ENCODE measurements around the gene SLC34A3.

Gene SLC34A3

GRCh38 chr9:137213160-137214060 lies 17.3 kb upstream of the SLC34A3 start:
- intact Hi-C loops (cut with DNase I), result no loop called here
- peak in 3 of 42 donors; percentile 36 to 47 (median 43) for DNase-seq

DNA sequence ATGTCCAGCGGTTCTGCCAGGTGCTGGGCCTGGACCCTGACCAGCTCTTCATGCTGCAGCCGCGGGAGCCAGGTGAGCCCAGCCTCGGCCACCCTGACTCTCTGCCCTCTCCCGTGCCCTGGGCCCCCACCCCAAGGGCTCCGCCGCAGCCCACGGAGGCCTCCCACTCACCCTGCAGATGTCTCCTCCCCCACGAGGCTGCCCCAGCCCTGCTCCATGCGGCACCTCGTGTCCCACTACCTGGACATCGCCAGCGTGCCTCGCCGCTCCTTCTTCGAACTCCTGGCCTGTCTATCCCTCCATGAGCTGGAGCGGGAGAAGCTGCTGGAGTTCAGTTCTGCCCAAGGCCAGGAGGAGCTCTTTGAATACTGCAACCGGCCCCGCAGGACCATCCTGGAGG lies 16.1 kb upstream of the SLC34A3 start:
- DNase-seq, result no peak
- intact Hi-C loops (cut with DNase I), result no loop called here

GRCh38 chr9:137215196-137215986 lies 15.3 kb upstream of the SLC34A3 start:
- no peak for DNase-seq
- intact Hi-C loops (cut with DNase I), result no loop called here

DNA sequence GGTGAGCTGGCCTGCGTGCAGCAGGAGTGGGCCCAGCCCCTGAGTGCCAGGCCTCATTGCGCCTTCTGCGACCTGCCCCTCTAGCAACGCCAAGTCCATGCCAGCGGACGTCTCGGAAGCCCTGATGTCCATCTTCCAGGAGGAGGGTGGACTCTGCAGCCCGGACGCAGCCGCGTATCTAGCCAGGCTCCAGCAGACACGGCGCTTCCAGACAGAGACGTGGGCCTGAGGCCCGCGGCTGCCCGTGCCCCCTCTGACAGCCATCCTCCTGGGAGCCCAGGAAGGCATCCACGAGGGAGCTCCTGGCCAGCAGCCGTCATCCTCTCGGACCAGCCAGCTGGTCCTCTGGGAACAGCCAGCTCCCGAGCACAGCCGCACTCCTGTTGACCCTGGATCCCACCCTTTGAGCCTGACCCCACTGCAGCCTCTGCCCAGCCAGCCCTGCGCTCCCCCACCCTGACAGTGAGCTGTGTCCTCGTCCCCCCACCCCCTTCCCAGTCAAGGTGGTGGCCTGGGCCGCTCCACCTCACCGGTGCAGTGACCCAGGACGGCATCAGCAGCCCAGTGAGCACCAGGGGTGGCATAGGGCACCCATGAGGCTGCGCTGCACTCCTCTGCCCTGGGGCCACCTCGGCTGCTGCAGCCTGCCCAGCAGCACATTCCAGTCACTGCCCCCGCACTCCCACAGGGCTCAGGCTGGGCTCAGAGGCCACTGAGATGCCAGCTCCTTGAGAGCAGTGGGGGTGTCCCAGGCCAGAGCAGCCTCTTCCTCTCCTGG lies 14.3 kb upstream of the SLC34A3 start:
- intact Hi-C loops (cut with DNase I), result no loop called here
- no peak for DNase-seq

- intact Hi-C loops (cut with DNase I), result no loop called here
- DNase-seq, result no peak
These were observed 13.2 kb upstream of the SLC34A3 start for GRCh38 chr9:137217276-137218211.

DNA sequence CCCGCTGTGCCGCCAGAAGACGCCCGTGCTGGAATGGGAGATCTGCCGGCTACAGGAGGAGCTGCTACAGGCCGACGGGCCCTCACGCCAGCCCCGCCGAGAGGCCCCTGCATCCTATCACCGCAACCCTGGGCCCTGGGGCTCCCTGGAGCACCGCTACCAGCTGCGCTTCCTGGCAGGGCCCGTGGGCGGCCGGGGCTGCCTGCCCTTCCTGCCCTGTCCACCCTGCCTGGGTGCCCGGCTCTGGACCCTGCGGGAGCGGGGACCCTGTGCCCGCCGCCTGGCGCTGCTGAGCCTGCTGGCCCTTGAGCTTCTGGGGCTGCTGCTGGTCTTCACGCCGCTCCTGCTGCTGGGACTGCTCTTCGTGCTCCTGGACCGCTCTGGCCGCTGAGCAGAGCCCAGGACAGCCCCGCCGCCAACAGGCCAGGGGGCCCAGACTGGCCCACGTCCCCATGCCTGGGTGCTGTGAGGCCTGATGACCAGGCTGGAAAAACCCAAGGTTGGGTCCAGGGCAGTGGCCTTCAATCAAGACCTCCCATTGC lies 12.4 kb upstream of the SLC34A3 start:
- intact Hi-C loops (cut with DNase I), result no loop called here
- no peak for DNase-seq

DNA sequence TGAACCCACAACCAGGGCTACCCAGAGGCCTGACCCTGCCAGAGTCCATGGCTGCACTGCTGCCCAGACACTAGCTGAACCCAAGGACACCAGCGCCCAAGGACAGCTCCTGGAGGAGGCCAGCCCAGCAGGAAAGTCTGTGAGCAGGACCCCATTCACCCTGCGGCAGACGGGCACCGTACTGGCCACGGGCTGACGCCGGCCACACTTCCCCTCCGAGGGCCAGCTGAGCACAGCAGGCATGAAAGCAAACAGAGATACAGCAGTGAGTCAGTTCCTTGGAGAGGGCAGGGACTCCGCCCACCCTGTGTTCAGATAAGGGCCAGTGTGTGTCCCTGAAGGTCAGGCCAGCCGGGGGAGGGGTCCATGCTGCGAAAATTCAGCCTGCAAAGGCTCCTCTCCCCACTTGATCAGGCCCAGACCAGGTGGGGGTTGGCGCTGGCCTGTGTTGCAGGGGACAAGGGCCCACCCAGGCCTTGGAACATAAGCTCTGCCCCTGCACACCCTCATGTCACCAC lies 11.9 kb upstream of the SLC34A3 start:
- intact Hi-C loops (cut with DNase I), result no loop called here
- no peak for DNase-seq

DNA sequence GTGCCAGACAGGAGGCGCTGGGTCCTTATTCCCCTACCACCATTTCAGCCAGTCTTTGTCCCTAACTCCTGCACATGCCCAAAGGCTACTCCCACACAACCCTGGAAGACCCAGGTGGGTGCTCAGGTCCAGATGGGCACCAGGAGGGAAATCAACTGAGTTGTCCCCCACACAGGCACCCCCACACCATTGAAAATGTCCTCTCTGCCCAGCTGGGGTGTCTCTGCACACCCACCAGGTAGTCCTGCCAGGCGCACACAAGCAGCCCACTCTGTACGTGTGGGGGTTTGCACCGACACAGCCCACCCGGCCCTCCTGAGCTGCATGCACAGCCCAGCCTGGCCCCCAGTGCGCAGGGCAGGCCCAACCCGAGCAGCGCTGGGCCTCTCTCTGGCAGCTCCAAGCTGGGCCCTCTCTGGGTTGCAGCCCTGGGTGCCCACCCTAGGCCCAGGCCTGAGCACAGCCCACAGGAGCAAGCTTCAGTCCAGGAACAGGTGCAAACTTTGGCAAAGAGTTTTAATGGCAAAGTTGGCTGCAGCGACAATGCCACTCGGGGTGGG lies 10.9 kb upstream of the SLC34A3 start:
- no peak for DNase-seq
- intact Hi-C loops (cut with DNase I), result no loop called here

GRCh38 chr9:137220317-137221094 lies 10.2 kb upstream of the SLC34A3 start:
- DNase-seq, result peak in 1 of 42 donors; percentile 18
- intact Hi-C loops (cut with DNase I), result no loop called here

DNA sequence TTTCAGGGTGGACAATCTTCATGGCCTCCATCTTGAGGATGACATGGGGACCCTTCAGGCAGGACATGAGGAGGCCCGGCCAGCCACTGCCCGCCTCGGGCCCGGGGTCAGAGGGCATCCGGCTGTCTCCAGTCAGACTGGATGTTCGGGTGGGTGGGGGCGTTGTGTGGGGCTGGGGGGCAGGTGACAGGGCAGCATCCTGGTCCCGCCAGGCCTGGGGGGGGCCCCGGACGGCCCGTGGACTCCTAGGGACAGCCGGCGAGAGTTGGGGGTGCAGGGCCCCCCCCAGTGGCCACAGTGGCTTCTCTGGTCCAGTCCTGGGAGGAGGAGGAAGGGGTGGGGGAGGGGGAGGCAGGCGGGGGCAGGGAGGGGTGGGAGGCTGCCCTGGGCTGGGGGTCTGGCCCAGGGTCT lies 9.6 kb upstream of the SLC34A3 start:
- DNase-seq, result no peak
- intact Hi-C loops (cut with DNase I), result no loop called here

DNA sequence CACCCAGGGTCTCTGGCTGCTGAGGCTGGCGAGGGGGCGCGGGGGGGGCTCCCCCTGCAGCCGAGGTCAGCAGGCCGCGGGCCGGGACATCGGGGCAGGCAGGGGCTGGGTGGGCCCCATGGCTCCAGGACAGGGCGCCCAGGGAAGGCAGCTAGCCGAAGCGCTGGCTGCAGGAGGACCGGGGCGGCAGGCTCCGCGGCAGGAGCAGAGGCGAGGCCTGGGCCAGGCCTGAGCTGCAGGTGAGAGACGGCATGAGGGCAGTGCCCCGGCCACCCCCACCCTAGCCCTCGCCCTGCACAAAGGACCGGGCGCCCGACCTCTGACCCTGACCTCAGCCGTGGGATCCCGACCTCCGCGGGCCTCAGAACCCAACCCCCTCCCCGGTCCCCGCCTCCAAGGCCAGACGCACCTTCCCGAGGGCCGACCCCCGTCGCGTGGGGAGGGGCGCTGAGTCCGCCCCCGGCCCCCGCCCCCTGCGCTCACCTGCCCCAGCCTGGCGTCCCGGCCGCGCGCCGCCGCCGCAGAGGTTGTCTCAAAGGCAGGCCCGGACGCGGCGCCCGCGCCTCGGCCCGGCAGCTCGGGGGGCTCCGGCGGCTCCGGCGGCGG lies 9.1 kb upstream of the SLC34A3 start:
- DNase-seq, result peak in 1 of 42 donors; percentile 20
- intact Hi-C loops (cut with DNase I), result no loop called here

GRCh38 chr9:137222190-137223077 lies 8.3 kb upstream of the SLC34A3 start, which contains the start of gene RNF208:
RNF208 (minus strand) TSS chr9:137222240; CDS start chr9:137221212, 1,028 bp downstream.
- intact Hi-C loops (cut with DNase I), result no loop called here
- DNase-seq, result peak in 16 of 42 donors; percentile 22 to 63 (median 42)

DNA sequence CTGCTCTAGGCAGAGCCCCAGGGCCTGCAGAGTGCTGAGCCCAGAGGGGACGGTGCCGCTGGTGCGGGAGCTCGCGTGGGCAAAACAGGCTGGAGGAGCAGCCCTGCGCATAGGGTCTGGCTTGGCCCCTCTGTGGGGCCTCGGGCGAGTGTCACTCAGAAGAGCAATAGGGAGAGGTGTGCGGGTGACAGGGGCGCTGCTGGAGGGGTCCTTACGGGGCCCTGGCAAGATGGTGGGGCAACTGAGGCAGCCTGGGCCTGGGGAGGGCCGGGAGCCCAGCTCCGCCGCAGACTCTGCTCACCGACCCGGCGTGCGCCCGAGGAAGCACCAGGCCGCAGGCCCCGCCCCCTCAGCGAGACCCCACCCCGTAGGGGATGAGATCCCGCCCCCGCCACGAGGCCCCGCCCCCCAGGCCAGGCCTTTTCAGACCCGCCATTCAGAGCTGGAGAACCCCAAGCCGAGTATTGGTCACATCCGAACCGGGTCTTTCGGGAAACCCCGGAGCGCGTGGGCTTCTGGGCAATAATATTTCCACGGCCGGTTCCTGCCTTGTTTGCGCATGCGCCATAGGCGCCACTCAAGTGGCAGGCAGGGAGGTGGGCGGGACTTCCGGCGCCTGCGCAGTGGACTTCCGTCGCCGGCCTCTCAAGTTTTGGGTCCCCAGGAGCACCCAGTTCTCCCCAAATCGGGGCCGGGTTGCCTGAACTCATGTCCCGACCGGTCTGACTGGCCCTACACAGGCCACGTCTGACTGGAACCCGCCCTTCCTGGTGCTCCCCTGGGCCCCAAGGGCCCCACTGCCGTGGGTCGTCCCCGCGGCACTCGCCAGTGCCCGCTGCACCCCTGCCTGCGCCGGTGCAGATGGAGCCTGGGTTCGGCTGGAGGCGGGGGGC lies 7.4 kb upstream of the SLC34A3 start:
- peak; percentile 93 to 98 (median 97) for DNase-seq
- intact Hi-C loops (cut with DNase I), result no loop called here

Measured in head of caudate nucleus (tissue), 42 donors.